ENCODE data around the gene RRAGC. TPM values are rescaled to one million over a fixed set of nuclear protein-coding genes. Genes with fewer than 3 reads are reported as not detected.

The RRAGC gene
- total and polyA plus RNA-seq, 9 of the 15 experiments (the other 6 are each of a cell fraction or from before 2014, with no cell fraction given), result 3.9 to 16.9 (median 10.9) TPM

DNA sequence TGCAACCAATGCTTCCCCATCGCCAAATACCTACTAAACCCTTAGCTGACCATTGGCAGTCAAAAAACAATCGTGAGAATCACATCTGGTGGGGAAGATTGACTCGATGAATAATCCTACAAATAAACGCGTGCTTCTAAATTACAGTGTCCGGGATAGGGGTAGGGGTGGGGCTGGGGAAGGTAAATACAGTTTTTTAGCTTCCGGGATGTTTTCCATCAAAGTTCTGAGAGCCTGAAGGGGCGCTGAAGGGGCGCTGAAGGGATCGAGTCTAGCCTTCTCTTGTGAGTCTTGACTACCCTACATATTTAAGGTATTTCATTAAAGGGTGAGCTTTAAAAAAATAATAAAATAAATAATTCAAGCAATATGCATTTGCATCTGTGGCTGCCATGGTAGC is 40.5 kb downstream of the RRAGC start (continued):
- TF ChIP-seq ZC3H8 (IDR thresholded peaks at IDR 0.05) (no peak), STAT5B (CRISPR knock-in tag; IDR thresholded peaks at IDR 0.05) (no peak)

DNA sequence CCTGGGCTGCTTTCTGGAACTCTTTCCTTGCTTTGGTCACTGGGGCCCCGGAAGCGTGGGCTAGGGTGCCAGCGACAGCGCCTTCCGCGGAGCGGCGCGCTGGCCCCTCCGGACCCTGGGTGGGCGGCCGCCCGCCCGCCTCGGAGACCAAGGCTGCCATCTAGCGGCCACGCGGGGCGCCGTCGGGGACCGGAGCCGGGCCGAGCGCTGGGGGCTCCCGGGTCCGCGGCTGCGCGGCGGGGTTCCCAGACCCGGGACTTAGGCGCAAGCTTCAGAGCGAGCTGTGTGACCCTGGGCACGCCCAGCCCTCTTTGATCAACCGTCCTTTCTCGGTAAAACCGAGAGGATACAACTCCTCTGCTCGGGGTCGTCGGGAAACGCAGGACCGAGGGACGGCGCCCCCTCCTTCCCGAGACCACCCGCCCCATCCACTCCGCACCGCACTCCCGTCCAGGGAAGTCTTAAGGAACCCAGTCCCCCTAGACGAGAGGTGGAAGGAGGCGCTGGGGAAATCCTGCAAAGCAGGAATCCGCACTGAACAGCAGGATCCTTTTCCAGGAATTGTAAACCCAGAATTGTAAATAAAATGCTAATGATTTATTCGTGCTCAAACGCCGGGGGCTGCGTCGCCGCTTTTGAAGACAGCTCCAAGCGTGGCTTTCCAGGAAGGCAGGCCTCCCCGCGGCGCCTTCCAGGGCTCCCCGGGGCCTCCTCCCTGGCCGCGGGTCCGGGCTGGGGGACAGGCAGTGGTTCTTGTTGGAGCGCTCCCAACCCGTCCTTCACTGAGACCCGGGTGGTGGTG is 41.2 kb downstream of the RRAGC start:
- Histone ChIP-seq H3K9ac (ENCODE audit: insufficient read depth in 1 of 2, low read depth in 2 of 2, low read length in 2 of 2) (peak overlapping the region; percentile 37 to 84; a peak in 3 of 4 replicates), H3K4me1 (replicated peaks in 1 of 2; ENCODE audit: control insufficient read depth in 2 of 2, insufficient read depth in 2 of 2, low read length in 2 of 2) (peaks cover 30 to 32% of the 10 kb centered on the region in 2 experiments), H3K27ac (ENCODE audit: extremely low read depth, low read depth, low read length) (no peak overlapping the region), H3K36me3 (ENCODE audit: control insufficient read depth, insufficient read depth, low read length) (no peaks in the 10 kb centered on the region), H3K4me2 (ENCODE audit: insufficient read depth, low read length) (peak overlapping the region; percentile 65), H3K9me1 (ENCODE audit: control insufficient read depth, insufficient read depth, low read length) (no peaks in the 10 kb centered on the region), H3K4me3 (peak overlapping the region; percentile 23), H3K27me3 (ENCODE audit: control insufficient read depth in 2 of 2, insufficient read depth in 2 of 2, low read length in 2 of 2) (no peaks in the 10 kb centered on the region; a peak in 1 of 5 replicates), H2AFZ (ENCODE audit: low read depth, low read length) (peak overlapping the region; percentile 95), H3K9me3 (replicated peaks; ENCODE audit: control insufficient read depth, insufficient read depth, low read depth, low read length) (peaks cover 21% of the 10 kb centered on the region), H4K20me1 (replicated peaks; ENCODE audit: control insufficient read depth, insufficient read depth, low read length) (no peaks in the 10 kb centered on the region), H3K79me2 (ENCODE audit: control insufficient read depth, insufficient read depth, low read length) (no peaks in the 10 kb centered on the region)
- ChIA-PET CTCF (ENCODE audit: low intra/inter-chr PET ratio) (interaction anchor here (0.6 to 2.1 kb wide), 2 partner anchors 83 to 210 kb away, joined by 4 to 9 read pairs; no protein-coding TSS in a partner anchor), POLR2A (no interaction called here)
- intact Hi-C loops (cut with micrococcal nuclease) (loop anchor here (5.0 to 10.0 kb wide), 2 partner anchors 74 to 96 kb away; no protein-coding TSS in a partner anchor), in situ Hi-C loops (cut with MboI) (loop anchor here (5.0 kb wide), 1 partner anchor 206 kb away; no protein-coding TSS in a partner anchor)
- DNase-seq (ENCODE audit: extremely low read depth in 1 of 4, low spot score in 3 of 4) (peak; percentile 68 to 93 (median 88)), ATAC-seq (peak; percentile 69), FAIRE-seq (no peak)
- WGBS (ENCODE audit: insufficient coverage, low coverage, missing lambda C conversion rate), result 9% methylated on average over 62 of the region's 70 CpGs
- no TSS peak for BruUV-seq (replicated peaks)
- TF ChIP-seq, protein P1, sequence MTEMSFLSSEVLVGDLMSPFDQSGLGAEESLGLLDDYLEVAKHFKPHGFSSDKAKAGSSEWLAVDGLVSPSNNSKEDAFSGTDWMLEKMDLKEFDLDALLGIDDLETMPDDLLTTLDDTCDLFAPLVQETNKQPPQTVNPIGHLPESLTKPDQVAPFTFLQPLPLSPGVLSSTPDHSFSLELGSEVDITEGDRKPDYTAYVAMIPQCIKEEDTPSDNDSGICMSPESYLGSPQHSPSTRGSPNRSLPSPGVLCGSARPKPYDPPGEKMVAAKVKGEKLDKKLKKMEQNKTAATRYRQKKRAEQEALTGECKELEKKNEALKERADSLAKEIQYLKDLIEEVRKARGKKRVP (CRISPR knock-in tag; IDR thresholded peaks at IDR 0.05), result no peak
- TF ChIP-seq SOX6 (IDR thresholded peaks at IDR 0.05), result 0 out of 2 replicates have a peak, but pooled peaks have one; percentile 9
- TF ChIP-seq, protein P2, sequence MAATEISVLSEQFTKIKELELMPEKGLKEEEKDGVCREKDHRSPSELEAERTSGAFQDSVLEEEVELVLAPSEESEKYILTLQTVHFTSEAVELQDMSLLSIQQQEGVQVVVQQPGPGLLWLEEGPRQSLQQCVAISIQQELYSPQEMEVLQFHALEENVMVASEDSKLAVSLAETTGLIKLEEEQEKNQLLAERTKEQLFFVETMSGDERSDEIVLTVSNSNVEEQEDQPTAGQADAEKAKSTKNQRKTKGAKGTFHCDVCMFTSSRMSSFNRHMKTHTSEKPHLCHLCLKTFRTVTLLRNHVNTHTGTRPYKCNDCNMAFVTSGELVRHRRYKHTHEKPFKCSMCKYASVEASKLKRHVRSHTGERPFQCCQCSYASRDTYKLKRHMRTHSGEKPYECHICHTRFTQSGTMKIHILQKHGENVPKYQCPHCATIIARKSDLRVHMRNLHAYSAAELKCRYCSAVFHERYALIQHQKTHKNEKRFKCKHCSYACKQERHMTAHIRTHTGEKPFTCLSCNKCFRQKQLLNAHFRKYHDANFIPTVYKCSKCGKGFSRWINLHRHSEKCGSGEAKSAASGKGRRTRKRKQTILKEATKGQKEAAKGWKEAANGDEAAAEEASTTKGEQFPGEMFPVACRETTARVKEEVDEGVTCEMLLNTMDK (IDR thresholded peaks at IDR 0.05; ENCODE audit: borderline replicate concordance, insufficient read depth, low read depth, low read length, poor library complexity, severe bottlenecking), result peak; percentile 53
- peak; percentile 89 for TF ChIP-seq GATAD2B (IDR thresholded peaks at IDR 0.05; ENCODE audit: borderline replicate concordance)
- TF ChIP-seq ILF3 (IDR thresholded peaks at IDR 0.05; ENCODE audit: borderline replicate concordance), result peak; percentile 60; the same call in 1 of the 2 replicates
- no peak for TF ChIP-seq ZNF197 (CRISPR knock-in tag; IDR thresholded peaks at IDR 0.05; ENCODE audit: low read depth)
- no peak for TF ChIP-seq TBL1XR1 (IDR thresholded peaks at IDR 0.05; ENCODE audit: low read length in 2 of 2)
- no peak for TF ChIP-seq NR4A1 (CRISPR knock-in tag; IDR thresholded peaks at IDR 0.05)
- TF ChIP-seq NR4A1 (tag; IDR thresholded peaks at IDR 0.05), result 0 out of 2 replicates have a peak, but pooled peaks have one; percentile 37
- TF ChIP-seq FIP1L1 (IDR thresholded peaks at IDR 0.05; ENCODE audit: low read depth, low read length, poor library complexity, severe bottlenecking), result peak; percentile 7
- peak; percentile 49 for TF ChIP-seq CXXC5 (CRISPR knock-in tag; IDR thresholded peaks at IDR 0.05)
- no peak for TF ChIP-seq BRD4 (IDR thresholded peaks at IDR 0.05)
- no peak for TF ChIP-seq MTF1 (CRISPR knock-in tag; IDR thresholded peaks at IDR 0.05; ENCODE audit: borderline replicate concordance)
- 0 out of 2 replicates have a peak, but pooled peaks have one; percentile 30 for TF ChIP-seq SMAD4 (CRISPR knock-in tag; conservative IDR thresholded peaks at IDR 0.05)
- TF ChIP-seq PCBP1 (IDR thresholded peaks at IDR 0.05; ENCODE audit: low read depth, low read length, poor library complexity, severe bottlenecking), result peak; percentile 14
